GM21423 (cell line): ENCODE measurements around the gene PSME1.
A peak's percentile ranks its signal among the peaks of the same experiment; 100 is the strongest.

Experiments
- ATAC-seq: cut with Tn5 transposase; IDR thresholded peaks from one replicate; pipeline ENCODE4 v1.9.1; 2021; ENCODE audit warnings: mild to moderate bottlenecking, moderate library complexity; ENCODE audit not compliant: unreplicated experiment

Gene PSME1

DNA sequence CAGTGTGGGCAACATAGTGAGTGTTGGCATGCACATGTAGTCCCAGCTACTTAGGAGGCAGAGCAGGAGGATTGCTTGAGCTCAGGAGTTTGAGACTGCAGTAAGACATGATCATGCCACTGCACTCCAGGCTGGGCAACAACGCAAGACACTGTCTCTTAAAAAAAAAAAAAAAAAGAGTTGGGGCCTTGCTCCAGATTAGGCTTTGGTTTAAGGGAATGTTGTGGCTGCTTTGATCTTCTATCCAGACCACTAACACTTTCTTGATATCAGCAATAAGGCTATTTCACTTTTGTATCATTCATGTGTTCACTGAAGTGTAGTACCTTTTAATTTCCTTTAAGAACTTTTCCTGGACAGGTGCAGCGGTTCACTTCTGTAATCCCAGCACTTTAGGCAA, 8.3 kb upstream of the PSME1 start:
- ATAC-seq, result no peak

DNA sequence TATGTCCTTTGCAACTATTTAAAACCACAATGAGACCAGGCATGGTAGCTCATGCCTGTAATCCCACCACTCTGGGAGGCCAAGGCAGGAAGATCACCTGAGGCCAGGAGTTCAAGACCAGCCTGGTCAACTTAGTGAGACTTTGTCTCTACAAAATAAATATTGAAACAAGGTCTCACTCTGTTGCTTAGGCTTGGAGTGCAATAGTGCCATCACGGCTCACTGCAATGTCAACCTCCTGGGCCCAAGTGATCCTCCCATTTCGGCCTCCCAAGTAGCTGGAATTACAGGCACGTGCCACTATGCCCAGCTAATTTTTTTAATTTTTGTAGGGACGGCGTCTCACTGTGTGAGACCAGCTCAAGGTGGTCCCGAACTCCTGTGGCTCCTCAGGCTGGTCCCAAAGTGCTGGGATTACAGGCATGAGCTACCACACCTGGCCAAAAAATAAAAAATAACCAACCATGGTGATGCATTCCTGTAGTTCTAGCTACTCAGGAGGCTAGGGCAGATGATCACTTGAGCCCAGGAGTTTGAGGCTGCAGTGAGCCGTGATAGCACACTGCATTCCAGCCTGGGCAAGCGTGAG, 6.5 kb upstream of the PSME1 start:
- ATAC-seq, result no peak

DNA sequence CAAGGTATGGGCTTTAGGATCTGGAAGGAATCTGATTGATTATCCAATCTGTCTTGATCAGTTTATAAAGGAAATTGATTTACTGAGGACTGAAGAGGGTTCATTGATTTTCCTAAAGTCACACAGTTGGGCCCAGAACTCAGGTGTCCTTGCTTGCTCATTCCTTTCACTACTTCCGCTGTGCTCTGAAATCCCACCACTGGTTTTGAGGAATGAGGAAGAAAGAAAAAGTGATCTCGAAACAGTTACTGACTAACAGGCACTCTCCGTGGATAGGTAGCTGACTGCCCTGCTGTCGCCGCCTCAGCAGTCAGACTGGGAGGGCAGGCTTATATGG, 5.6 kb upstream of the PSME1 start, which contains the start of gene FITM1:
Gene FITM1 (plus strand): TSS at position 280 of the 337 bp plus-strand sequence. CDS start 905 bp downstream, outside the sequence.
- no peak for ATAC-seq

DNA sequence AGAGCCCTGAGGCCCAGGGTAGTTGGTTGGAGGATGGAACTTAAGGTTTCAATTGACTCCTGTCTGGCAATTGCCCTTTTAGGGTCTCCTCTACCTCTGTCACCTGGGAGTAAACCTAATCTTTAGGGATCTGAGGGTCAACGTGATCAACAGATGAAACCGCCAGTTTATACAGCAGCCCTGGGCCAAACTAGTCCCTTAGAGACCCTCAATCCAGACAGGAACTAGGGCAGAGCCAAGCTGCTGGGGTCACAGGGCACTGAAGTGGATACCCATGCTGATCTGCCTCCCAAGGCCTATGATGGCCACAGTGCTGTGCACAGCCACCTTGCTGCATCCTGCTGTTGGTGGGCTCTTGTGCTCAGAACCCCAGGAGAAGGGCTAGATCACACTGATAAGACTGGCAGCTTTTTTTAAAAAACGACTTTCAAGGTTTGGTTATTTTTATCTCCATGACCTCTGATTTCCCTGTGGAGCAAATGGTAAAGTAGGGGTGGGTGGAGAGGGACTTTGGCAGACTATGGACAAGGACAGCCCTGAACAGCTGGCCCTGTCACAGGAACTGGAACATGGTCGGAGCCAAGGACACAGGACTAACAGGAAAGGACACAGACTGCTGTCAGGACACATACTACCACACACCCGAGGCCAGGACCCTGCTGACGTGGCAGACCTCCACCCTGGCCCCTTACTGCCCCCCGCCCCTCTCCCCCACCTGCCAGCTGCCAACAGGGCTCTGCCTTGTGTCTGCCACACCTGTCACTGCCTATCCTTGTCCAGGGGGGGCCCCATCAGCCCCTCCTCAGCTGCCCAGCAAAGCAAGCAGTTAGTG, 5.1 kb upstream of the PSME1 start:
- no peak for ATAC-seq

DNA sequence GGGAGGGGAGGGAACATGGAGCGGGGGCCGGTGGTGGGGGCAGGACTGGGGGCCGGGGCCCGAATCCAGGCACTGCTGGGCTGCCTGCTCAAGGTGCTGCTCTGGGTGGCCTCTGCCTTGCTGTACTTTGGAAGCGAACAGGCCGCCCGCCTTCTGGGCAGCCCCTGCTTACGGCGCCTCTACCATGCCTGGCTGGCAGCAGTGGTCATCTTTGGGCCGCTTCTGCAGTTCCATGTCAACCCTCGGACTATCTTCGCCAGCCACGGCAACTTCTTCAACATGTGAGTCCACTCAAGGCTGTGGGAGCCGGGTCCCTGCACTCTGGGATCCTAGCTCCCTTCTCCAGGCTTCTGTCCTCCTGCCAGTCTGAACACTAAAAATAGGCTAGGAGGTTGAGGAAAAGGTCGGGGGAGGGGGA, 4.4 kb upstream of the PSME1 start:
- no peak for ATAC-seq

DNA sequence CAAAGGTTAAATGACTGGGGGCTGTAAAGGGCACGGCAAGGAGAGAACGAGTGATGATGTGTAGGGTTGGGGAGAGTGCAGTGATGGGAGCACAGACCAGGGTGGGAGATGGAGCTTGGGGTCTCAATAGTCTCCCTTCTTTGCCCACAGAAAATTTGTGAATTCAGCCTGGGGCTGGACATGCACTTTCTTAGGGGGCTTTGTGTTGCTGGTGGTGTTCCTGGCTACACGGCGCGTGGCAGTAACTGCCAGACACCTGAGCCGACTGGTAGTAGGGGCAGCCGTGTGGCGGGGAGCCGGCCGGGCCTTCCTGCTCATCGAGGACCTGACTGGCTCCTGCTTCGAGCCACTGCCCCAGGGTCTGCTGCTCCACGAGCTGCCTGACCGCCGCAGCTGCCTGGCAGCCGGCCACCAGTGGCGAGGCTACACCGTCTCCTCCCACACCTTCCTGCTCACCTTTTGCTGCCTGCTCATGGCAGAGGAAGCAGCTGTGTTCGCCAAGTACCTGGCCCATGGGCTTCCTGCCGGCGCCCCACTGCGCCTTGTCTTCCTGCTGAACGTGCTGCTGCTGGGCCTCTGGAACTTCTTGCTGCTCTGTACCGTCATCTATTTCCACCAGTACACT, 3.8 kb upstream of the PSME1 start:
- no peak for ATAC-seq

DNA sequence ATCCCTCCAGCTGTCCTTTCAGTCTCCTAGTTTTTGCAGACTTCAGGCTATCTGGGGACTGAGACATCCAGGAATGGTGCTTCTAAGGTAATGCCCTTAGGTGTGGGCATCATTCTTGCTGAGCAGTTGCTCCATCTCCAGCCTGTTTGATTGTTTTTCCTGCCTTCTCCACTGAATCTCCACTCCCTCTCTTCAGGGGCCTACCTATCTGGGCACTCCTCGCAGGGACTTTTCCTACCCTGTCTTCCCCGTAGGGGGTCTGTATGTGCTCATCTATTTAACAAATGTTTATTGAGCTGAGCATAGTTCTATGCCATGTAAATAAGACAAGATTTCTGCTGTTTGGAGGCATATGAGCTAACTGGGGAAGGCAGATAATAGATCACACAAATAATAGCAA, 3.0 kb upstream of the PSME1 start:
- ATAC-seq, result no peak

DNA sequence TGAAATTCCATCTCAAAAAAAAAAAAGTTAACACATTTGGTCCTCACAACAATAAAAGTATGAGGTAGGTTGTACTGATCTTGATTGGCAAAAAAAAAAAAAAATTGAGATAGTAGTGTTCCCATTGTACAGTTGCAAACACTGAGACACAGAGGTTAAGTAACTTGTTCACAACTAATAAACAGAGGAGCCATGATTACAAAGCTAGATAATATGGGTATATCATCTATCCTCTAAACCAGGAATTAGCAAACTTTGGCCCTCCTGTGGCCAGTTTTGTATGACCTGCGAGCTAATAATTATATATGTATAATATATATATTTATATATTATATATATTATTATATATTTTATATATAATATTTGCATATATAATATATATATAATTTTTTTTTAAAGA, 2.3 kb upstream of the PSME1 start:
- ATAC-seq, result no peak

DNA sequence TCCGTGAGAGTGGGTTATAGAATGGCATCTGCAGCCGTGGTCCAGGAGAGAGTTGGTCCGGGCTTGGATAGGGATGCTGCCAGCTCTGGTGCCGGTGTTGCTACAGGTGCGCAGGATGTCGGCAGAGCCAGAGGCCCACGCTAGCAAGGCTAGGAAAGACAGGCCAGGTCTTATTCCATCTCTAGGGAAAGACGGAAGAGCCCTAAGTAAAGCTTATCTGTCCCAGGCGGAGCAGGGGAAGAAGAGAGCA, 485 bp upstream of the PSME1 start:
- no peak for ATAC-seq

DNA sequence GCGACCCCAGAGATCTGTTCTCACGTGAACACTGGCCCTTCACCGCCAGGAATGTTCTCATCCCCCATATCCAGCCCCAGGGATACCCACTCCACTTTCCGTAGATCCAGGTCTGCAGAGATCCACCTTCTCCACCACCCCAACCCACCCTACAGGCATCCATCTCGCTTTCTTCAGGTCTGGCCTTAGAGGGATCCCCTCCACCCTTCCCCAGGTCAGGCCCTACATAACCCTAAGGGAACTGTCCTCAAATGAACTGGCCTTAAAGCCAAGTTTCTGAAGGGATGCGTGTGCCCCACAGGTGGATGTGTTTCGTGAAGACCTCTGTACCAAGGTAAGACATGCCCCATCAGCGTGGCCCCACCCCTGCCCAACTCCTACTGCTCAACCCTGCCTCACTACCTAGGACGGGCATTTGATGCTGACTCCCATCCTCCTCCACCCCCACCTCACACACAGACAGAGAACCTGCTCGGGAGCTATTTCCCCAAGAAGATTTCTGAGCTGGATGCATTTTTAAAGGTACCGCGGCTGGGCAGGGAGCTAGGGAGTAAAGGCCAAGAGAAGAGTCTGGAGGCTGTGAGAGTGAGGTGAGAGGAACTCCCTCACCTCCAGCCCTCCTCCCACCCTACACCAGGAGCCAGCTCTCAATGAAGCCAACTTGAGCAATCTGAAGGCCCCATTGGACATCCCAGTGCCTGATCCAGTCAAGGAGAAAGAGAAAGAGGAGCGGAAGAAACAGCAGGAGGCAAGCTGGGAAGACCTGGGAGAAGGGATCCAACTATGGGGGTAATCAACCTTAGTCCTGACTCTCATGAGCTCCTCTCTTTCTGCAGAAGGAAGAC, 912 bp downstream of the PSME1 start:
- ATAC-seq, result no peak

DNA sequence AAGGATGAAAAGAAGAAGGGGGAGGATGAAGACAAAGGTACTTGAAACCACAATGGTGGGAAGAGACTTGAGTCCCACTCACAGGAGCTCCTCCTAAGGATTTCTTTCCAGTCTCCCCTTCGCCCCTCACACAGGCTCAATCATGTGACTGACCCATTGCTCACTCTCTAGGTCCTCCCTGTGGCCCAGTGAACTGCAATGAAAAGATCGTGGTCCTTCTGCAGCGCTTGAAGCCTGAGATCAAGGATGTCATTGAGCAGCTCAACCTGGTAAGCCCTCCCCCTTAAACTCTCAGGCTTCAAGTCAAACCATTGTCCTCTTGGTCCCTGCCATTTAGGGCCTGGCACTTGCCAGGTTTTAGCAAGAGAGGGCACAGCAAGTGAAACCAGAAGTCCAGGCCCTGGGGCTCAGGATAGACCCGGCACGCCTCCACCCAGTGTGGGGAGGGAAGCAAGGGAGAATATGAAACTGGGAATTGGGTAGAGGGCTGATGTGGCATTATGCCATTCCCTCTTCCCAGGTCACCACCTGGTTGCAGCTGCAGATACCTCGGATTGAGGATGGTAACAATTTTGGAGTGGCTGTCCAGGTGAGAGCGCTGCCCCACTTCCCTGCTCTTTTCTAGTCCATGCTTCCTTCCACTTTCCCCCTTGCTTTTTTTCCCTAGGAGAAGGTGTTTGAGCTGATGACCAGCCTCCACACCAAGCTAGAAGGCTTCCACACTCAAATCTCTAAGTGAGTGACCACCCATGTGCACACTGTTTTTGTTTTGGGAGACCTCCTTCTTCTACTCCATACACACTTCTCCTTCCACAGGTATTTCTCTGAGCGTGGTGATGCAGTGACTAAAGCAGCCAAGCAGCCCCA, 1.8 kb downstream of the PSME1 start:
- no peak for ATAC-seq

DNA sequence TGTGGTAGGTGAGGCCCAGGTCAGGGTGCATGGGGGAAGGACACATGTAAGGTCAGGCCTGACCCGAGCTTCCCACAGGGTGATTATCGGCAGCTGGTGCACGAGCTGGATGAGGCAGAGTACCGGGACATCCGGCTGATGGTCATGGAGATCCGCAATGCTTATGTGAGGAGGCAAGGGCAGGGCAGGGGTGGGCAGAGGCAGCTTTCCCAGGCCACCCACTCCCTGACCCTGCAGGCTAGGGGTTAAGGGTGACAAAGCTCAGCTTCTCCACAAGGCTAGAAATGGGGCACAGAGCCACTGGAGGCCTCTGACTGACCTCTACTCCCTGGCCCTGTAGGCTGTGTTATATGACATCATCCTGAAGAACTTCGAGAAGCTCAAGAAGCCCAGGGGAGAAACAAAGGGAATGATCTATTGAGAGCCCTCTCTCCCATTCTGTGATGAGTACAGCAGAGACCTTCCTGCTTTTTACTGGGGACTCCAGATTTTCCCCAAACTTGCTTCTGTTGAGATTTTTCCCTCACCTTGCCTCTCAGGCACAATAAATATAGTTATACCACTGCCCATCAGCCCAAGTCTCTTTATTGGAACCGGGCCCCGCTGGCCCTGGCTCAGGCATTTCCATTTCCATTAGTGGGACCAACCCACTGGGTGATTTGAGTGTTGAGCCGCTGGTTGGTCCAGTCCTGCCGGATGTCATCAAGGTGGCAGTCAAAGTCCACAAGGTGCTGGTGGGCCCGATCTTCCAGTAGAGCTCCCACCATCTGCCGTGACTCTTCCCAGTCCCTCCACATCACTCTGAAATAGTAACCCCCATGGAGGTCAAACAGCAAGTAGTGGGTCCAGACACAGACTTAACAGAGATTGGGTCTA, 2.6 kb downstream of the PSME1 start:
- no peak for ATAC-seq

DNA sequence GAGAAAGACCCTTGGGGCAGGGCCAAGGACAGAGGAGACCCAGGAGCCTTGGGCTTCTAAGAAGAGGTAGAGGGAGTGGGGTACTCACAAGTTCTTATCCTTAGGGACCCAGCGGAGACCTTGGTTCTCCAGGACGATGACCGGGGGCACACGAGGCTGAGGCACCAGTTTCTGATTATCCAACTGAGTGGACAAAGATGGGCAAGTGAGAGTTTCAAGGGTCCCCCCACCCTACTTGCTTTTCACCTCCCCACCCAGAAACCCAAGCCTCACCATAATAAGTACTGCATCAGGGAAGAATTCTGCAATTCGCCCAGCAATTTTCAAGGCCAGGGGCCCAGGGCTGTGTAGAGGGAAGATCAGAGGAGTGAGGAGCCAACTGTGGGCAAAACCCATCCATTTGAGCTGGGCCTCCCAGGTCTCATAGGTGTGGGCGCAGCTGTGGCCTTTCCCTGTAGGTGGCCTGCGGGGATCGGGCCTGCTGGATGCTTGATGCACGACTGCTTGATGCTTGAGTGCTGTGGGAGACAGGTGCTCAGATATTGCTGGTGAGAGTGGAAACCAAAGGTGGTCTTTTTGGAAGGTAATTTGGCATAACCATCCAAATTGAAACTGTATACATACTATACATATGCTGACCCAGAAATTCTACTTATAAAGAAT, 3.4 kb downstream of the PSME1 start:
- no peak for ATAC-seq

DNA sequence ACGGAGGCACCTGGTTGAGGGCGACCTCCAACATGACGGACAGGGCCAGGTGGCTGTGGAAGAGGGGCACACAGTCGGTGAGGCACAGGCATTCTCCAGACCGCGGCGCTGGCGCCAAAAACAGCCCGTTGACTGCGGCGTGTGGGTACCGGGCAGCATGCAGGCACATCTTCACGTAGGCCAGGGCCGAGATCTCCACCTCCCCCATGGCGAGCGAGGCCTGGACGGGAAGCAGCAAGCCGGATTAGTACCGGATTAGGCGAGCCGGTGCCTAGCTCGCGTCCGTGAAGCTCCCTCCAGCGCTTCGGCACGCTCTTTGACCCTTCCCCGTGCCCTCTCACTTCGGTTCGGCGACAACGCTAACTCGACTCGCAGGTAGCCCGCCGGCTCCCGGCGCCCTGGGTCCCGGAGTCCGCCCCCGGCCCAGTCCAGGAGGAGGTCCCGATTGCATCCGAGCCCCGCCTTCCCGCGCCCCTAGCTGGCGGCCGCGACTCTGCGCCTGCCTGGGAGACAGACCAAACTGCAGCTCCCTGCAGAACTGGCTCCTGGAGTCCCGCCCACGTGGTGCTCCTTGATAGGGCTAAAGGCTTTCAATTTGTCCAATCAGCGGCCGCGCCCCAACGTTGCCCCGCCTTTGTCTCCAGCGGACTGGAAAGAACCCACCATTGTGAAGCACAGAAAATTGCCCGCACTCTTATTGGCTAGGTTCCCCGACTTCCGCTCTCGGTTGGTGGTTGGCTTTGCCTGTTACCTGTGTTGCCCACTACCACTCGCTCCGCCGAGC, 5.3 kb downstream of the PSME1 start, which contains the start of gene EMC9:
Gene EMC9 (minus strand): TSS at position 495 of the 784 bp plus-strand sequence. CDS start 287 bp downstream, at position 208.
- ATAC-seq, result peak; percentile 88

DNA sequence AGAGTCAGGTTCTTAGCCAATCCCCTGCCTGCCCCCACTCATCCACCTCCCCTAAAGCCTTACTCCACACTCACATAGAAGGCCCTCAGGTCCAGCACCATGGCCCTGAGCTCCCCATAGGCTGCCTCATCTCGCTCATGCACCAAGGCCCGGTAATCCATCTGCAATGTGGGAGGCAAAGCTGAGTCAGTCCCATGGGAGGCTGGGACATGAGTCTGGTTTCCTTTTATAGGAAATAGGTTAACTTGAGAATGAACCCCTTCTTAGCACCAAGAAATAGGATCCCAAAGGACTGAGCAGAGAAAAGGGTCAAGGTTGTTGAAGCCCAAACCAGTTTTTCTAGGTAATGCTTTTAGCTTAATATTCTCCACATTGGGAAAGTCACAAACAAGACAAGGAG, 7.5 kb downstream of the PSME1 start:
- ATAC-seq, result no peak

DNA sequence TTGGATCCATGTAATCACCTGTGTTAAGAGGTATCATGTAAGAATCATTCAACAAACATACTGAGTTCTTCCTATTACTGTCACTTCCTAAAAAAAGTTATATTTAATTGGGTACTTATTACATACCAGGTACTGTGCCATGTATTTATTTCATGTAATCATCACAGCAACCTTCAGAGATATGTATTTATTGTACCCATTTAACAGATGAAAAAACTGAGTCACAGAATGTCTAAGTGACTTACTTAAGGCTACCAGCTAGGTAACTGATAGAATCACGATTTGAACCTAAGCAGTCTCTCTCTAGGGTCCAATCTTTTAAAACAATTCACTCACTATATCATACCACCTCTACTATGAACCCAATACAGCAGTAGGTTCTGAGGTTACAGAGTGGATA, 8.5 kb downstream of the PSME1 start:
- ATAC-seq, result no peak

DNA sequence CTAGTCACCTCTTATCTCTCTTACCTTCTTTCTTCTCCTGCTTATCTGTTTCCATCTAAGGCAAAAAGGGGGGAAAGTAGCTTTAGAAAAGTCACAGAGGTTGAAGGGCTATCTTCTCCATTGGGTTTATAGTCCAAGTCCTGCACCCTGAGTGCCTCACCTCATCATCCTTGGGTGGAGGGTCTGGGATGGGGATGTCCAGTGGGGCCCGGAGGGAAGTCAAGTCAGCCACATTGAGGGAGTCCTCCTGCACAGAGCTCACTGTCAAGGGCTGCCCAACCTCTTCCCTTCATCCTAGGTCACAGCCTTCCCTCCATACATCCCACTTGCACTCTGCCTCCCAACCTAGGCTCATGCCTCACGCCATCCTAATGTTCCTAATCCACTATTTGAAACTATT, 9.2 kb downstream of the PSME1 start:
- ATAC-seq, result no peak
